ENCODE measurements around the gene PTCSC3. TPM values are rescaled to one million over a fixed set of nuclear protein-coding genes. Genes with fewer than 3 reads are reported as not detected.

The PTCSC3 gene
- total RNA-seq, 1 donor = not detected

DNA sequence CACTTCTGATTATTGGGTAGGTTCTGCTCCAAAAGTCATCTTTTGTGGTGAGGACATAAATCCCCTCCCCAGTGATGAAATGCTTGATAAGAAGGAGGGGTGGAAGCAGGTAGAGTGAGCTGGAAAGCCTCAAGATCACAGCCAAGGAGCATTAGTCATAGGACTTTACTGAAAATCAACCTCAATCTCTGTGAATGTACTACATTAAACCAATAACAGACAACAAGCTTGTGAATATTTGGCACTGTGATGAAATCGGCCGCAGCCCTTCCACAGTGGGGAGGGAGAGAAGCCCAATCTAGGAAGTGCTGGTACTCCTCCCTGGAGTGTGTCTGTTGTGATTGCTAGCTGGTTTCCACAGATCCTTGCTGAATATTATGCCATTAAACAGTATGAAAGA, 41.2 kb upstream of the PTCSC3 start:
- no peak for DNase-seq (ENCODE audit: low read depth)
- H3K4me3 ChIP-seq (ENCODE audit: low read depth, low read length) = no peak overlapping the region
- TF ChIP-seq, protein P1, sequence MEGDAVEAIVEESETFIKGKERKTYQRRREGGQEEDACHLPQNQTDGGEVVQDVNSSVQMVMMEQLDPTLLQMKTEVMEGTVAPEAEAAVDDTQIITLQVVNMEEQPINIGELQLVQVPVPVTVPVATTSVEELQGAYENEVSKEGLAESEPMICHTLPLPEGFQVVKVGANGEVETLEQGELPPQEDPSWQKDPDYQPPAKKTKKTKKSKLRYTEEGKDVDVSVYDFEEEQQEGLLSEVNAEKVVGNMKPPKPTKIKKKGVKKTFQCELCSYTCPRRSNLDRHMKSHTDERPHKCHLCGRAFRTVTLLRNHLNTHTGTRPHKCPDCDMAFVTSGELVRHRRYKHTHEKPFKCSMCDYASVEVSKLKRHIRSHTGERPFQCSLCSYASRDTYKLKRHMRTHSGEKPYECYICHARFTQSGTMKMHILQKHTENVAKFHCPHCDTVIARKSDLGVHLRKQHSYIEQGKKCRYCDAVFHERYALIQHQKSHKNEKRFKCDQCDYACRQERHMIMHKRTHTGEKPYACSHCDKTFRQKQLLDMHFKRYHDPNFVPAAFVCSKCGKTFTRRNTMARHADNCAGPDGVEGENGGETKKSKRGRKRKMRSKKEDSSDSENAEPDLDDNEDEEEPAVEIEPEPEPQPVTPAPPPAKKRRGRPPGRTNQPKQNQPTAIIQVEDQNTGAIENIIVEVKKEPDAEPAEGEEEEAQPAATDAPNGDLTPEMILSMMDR (IDR thresholded peaks at IDR 0.05; ENCODE audit: insufficient read depth, low read depth, low read length) = no peak

DNA sequence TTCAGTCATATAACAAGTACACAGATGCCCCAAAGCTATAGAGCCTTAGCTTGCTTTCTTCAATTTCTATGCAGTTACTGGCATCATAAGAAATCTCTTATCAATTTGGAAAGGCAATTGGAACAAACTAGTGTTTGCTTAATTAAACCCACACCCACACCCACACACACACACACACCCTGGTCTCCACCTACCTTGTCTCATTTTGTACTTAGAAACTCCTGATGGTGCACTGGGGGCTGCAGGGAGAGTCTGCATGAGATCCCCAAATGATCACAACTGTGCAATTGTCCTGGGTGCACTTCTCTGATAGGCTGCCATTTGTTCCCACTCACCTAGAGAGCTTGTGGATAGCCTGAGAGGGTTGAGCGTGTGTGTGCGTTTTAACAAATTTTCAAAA, 40.5 kb upstream of the PTCSC3 start:
- no peak for DNase-seq (ENCODE audit: low read depth)
- H3K4me3 ChIP-seq (ENCODE audit: low read depth, low read length) = no peak overlapping the region
- TF ChIP-seq, protein P1 (IDR thresholded peaks at IDR 0.05; ENCODE audit: insufficient read depth, low read depth, low read length) = no peak

DNA sequence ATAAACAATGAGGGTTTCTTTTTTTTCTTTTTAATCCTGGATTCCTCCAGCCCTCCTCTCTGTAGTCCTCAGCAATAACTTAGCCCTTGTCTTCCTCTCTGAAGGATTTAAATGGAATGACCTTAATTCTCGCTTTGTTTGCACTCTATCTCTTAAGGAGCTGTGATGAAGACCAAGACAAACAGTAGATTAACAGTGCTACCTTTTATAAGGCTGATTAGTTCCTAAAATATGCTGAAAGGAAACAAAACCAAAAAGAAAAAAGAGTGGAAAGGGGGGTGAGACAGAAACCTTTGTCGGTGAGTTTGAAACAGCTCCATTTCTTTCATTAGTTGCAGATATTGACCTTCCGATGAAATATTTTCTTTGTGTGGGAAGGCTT, 38.7 kb upstream of the PTCSC3 start:
- TF ChIP-seq, protein P1 (IDR thresholded peaks at IDR 0.05; ENCODE audit: insufficient read depth, low read depth, low read length) = no peak
- DNase-seq (ENCODE audit: low read depth) = no peak
- no peak overlapping the region for H3K4me3 ChIP-seq (ENCODE audit: low read depth, low read length)

DNA sequence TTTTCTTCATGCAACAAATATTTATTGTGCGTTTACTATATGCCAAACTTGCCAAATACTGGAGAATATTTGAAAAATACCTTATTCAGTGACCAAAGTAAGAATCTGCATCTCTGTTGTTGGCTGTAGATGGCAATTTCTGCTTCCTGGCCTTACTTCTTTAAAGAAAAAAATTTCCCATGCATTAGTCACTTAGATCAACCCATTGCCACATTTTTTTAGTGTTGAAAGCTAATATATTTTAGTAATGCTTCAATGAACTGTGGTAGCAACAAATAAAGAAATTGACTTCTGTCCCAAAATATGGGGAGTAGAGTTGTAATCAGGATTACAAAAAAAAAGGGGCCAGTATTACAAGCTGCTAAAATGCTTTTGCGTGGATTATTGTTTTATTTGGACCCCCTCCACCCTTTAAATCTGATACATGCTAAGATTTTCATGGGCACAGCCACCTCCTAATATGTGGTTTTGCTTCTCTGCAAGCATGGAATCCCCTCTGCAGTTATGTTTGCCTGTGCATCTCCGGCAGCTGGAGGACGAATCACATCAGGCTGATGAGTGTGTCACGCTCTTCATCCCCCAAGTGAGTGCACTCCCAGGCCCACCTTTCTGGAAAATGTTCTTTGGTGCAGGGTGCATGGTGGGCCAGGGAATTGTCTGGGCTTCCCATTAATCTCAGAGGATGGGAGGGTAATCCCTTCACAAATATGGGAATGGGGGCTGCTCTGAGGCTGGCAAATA, 38.1 kb upstream of the PTCSC3 start:
- TF ChIP-seq, protein P1 (IDR thresholded peaks at IDR 0.05; ENCODE audit: insufficient read depth, low read depth, low read length) = no peak
- no peak overlapping the region for H3K4me3 ChIP-seq (ENCODE audit: low read depth, low read length)
- DNase-seq (ENCODE audit: low read depth) = no peak

DNA sequence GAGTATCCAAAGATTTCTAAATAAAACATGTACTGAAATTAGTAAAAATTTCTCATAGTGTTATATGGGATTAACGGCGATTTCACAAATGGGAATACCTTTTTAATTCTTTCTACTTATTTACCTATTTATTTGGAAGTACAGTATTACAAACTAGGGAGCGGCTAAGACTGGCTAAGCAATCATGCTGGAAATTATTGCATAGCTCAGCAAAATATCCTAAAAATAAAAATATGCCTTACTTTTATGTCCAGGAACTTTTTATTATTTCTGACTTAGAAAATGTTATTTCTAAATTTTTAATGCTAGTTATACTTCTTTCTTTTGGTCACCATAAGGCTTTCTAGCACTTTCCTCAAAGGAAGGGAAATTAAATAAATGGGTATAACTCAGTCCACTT, 36.5 kb upstream of the PTCSC3 start:
- no peak overlapping the region for H3K4me3 ChIP-seq (ENCODE audit: low read depth, low read length)
- no peak for DNase-seq (ENCODE audit: low read depth)
- TF ChIP-seq, protein P1 (IDR thresholded peaks at IDR 0.05; ENCODE audit: insufficient read depth, low read depth, low read length) = no peak

DNA sequence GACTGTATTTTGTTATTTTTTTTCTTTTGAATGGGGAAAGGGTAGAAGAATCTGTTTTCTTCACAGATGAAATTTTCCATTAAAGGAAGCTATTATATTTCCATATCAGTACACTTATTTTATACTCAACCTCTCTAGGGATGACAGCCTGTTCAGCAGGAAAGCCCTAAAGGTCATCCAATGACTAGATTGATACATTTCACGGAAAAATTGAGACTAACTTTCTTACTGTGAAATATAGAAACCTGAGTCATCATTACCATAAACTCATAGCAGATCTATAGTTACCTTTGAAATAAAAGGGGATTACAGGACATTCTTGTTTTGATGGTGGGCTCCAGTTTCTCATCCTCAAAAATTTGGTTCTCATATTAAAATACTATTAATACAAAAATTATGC, 36.1 kb upstream of the PTCSC3 start:
- DNase-seq (ENCODE audit: low read depth) = no peak
- H3K4me3 ChIP-seq (ENCODE audit: low read depth, low read length) = no peak overlapping the region
- TF ChIP-seq, protein P1 (IDR thresholded peaks at IDR 0.05; ENCODE audit: insufficient read depth, low read depth, low read length) = no peak

All from fibroblast of villous mesenchyme (primary cell).